ENCODE results near the gene AIG1. TPM values are rescaled to one million over a fixed set of nuclear protein-coding genes. Genes with fewer than 3 reads are reported as not detected.

The AIG1 gene
- polyA plus RNA-seq, 1 of the 3 experiments (the other 2 are of a cell fraction), result 36.8 TPM

DNA sequence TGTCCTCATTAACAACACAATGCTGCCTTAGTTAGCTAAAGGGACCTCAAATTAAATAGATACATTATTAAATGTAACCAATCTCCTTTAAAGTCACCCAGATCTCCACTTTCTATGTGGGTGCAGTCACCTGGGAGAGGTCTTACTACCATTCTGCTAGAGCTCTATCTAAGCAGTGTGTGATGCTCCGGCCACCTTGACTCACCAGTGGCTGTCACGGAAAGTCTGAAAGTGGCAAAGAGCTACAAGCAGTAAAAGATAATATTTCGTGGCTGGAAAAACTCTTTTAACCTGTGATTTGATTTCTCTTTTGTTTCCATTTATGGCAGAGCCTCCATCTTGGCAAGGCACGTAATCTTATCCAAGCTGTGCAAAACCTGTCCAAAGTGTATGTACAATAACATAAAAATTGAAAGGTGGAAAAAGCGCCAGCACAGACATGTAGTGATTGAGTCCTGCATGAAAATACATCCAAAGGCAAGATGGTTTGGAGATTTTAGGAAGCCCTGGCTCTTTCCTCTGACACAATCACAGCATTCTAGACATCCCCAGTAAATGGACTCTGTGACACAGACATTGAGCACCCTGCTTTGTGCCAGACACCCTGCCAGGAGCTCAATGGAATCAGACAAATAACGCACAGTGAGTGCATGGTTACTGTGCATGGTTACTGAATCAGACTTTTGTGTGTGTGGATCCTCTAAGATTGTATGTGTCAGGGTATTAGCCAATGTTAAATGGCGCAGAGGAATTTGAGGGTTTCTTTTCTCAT, 273.2 kb downstream of the AIG1 start (continued):
- TF ChIP-seq MXI1 (IDR thresholded peaks at IDR 0.05; ENCODE audit: low read depth, low read length), result no peak
- TF ChIP-seq GATA2 (CRISPR knock-in tag; IDR thresholded peaks at IDR 0.05), result no peak
- no peak for TF ChIP-seq SIN3A (IDR thresholded peaks at IDR 0.05; ENCODE audit: borderline replicate concordance, low read depth, low read length)

DNA sequence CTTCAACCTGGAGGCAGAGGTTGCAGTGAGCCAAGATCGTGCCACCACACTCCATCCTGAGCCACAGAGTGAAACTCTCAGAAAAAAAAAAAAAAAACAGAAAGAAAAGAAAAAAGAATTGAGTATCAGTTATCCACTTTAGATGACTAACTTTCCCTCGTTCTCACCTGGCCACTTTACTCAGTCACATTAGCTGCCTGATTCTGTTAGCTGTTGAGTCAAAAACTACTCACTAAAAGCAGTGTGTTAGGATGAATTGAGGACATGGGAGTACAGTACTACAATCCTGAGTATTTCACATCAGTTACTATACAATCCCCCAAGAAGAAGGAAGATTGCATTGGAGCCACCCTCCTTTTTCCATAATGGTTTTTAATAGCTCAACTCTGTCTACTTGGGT, 275.2 kb downstream of the AIG1 start:
- no peaks in the 10 kb centered on the region for H4K20me1 ChIP-seq (ENCODE audit: insufficient read depth)
- H3K36me3 ChIP-seq (replicated peaks in 1 of 2; ENCODE audit: control insufficient read depth in 1 of 2, insufficient read depth in 2 of 2, low read length in 1 of 2), result peaks cover 0 to 9% of the 10 kb centered on the region in 2 experiments
- TF ChIP-seq POLR2AphosphoS5 (IDR thresholded peaks at IDR 0.05; ENCODE audit: low read depth, low read length), result no peak
- TF ChIP-seq RCOR1 (IDR thresholded peaks at IDR 0.05; ENCODE audit: low read length), result no peak
- TF ChIP-seq RAD21 (IDR thresholded peaks at IDR 0.05; ENCODE audit: low read length), result no peak
- no peak for TF ChIP-seq TEAD4 (IDR thresholded peaks at IDR 0.05; ENCODE audit: borderline replicate concordance, insufficient read depth)
- TF ChIP-seq FOXJ3 (CRISPR knock-in tag; IDR thresholded peaks at IDR 0.05), result no peak
- TF ChIP-seq CHD2 (IDR thresholded peaks at IDR 0.05; ENCODE audit: low read length, partially characterized antibody), result no peak
- TF ChIP-seq, protein P1, sequence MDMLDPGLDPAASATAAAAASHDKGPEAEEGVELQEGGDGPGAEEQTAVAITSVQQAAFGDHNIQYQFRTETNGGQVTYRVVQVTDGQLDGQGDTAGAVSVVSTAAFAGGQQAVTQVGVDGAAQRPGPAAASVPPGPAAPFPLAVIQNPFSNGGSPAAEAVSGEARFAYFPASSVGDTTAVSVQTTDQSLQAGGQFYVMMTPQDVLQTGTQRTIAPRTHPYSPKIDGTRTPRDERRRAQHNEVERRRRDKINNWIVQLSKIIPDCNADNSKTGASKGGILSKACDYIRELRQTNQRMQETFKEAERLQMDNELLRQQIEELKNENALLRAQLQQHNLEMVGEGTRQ (IDR thresholded peaks at IDR 0.05; ENCODE audit: borderline replicate concordance, low read depth, low read length), result no peak
- TF ChIP-seq TAF1 (IDR thresholded peaks at IDR 0.05; ENCODE audit: borderline replicate concordance, low read depth, low read length), result no peak
- no peak for TF ChIP-seq MXI1 (IDR thresholded peaks at IDR 0.05; ENCODE audit: low read depth, low read length)
- TF ChIP-seq, protein P2, sequence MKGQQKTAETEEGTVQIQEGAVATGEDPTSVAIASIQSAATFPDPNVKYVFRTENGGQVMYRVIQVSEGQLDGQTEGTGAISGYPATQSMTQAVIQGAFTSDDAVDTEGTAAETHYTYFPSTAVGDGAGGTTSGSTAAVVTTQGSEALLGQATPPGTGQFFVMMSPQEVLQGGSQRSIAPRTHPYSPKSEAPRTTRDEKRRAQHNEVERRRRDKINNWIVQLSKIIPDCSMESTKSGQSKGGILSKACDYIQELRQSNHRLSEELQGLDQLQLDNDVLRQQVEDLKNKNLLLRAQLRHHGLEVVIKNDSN (IDR thresholded peaks at IDR 0.05; ENCODE audit: borderline replicate concordance, low read depth), result no peak
- no peak for TF ChIP-seq NRF1 (IDR thresholded peaks at IDR 0.05; ENCODE audit: low read depth, low read length)
- TF ChIP-seq, protein P3, sequence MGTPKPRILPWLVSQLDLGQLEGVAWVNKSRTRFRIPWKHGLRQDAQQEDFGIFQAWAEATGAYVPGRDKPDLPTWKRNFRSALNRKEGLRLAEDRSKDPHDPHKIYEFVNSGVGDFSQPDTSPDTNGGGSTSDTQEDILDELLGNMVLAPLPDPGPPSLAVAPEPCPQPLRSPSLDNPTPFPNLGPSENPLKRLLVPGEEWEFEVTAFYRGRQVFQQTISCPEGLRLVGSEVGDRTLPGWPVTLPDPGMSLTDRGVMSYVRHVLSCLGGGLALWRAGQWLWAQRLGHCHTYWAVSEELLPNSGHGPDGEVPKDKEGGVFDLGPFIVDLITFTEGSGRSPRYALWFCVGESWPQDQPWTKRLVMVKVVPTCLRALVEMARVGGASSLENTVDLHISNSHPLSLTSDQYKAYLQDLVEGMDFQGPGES (IDR thresholded peaks at IDR 0.05; ENCODE audit: low read depth, low read length), result no peak
- TF ChIP-seq NFIC (IDR thresholded peaks at IDR 0.05; ENCODE audit: borderline replicate concordance), result no peak
- TF ChIP-seq GABPA (IDR thresholded peaks at IDR 0.05; ENCODE audit: low read depth), result no peak
- TF ChIP-seq, protein P4, sequence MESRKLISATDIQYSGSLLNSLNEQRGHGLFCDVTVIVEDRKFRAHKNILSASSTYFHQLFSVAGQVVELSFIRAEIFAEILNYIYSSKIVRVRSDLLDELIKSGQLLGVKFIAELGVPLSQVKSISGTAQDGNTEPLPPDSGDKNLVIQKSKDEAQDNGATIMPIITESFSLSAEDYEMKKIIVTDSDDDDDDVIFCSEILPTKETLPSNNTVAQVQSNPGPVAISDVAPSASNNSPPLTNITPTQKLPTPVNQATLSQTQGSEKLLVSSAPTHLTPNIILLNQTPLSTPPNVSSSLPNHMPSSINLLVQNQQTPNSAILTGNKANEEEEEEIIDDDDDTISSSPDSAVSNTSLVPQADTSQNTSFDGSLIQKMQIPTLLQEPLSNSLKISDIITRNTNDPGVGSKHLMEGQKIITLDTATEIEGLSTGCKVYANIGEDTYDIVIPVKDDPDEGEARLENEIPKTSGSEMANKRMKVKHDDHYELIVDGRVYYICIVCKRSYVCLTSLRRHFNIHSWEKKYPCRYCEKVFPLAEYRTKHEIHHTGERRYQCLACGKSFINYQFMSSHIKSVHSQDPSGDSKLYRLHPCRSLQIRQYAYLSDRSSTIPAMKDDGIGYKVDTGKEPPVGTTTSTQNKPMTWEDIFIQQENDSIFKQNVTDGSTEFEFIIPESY (IDR thresholded peaks at IDR 0.05; ENCODE audit: borderline replicate concordance, low read depth), result no peak
- no peak for TF ChIP-seq FOSL2 (IDR thresholded peaks at IDR 0.05; ENCODE audit: borderline replicate concordance, low read depth)
- no peaks in the 10 kb centered on the region for H3K27me3 ChIP-seq (ENCODE audit: insufficient read depth)
- H3K9me3 ChIP-seq, result no peaks in the 10 kb centered on the region
- no peak overlapping the region for H3K4me3 ChIP-seq (ENCODE audit: low read depth in 2 of 2, low read length in 1 of 2)
- no peaks in the 10 kb centered on the region for H3K4me1 ChIP-seq (ENCODE audit: control insufficient read depth in 1 of 2, insufficient read depth in 2 of 2, low read depth in 1 of 2, low read length in 1 of 2)
- WGBS (ENCODE audit: low lambda C conversion rate), result 93% methylated on average over 2 of the region's 2 CpGs
- peak overlapping the region in 1 of 2 experiments; percentile 79; a peak in 2 of 4 replicates for H3K27ac ChIP-seq (ENCODE audit: low read depth in 2 of 2, low read length in 1 of 2)
- DNase-seq, result no peak
- H3K79me2 ChIP-seq (ENCODE audit: insufficient read depth), result no peaks in the 10 kb centered on the region
- H3K4me2 ChIP-seq, result 0 out of 2 replicates have a peak overlapping the region, but pooled peaks have one; percentile 17
- ChIA-PET CTCF (interaction anchor here (1.4 kb wide), 1 partner anchor 91 kb away, joined by 3 read pairs; no protein-coding TSS in a partner anchor), POLR2A (interaction anchor here (0.6 kb wide), 1 partner anchor 49 kb away, joined by 4 read pairs; no protein-coding TSS in a partner anchor)
- H3K9ac ChIP-seq, result no peak overlapping the region
- no peaks in the 10 kb centered on the region for H3K9me2 ChIP-seq
- H2AFZ ChIP-seq (ENCODE audit: low read depth), result no peak overlapping the region
- H3F3A ChIP-seq (replicated peaks; ENCODE audit: insufficient read depth), result peaks cover 11% of the 10 kb centered on the region
